Upper lobe of left lung (tissue), 6 donors: Measurements from ENCODE around the gene JAM3. TPM values are rescaled to one million over a fixed set of nuclear protein-coding genes. Genes with fewer than 3 reads are reported as not detected.

Source experiments
- ATAC-seq, 2 donors: fragments of 200-7000 bp; cut with Tn5 transposase; one replicate each; pipeline ENCODE4 v1.9.1; 2022; ENCODE audit warnings: mild to moderate bottlenecking in 2 of 2, moderate library complexity in 2 of 2; ENCODE audit not compliant: low FRiP score in 2 of 2
- DNase-seq, 2 donors: peaks; one replicate each; pipeline ENCODE4 v3.0.0-alpha.2; 2019 to 2020
- H3K27ac ChIP-seq, 4 donors: fragments of 200-600 bp; sonication (generic); one replicate each; pipeline ENCODE4 v1.5.1; 2016 to 2019
- H3K27me3 ChIP-seq, 4 donors: fragments of 200-600 bp; sonication (generic); one replicate each; pipeline ENCODE4 v1.5.1; 2017 to 2019
- H3K36me3 ChIP-seq, 4 donors: fragments of 200-600 bp; sonication (generic); one replicate each; pipeline ENCODE4 v1.5.1; 2016 to 2019
- H3K4me1 ChIP-seq, 4 donors: fragments of 200-600 bp; sonication (generic); one replicate each; pipeline ENCODE4 v1.5.1; 2018 to 2019
- H3K4me3 ChIP-seq, 4 donors: fragments of 200-600 bp; sonication (generic); one replicate each; pipeline ENCODE4 v1.5.1; 2017 to 2019; ENCODE audit warnings: mild to moderate bottlenecking in 2 of 4, moderate library complexity in 1 of 4
- H3K9me3 ChIP-seq, 4 donors: fragments of 200-600 bp; sonication (generic); one replicate each; pipeline ENCODE4 v1.5.1; 2018 to 2019
- EP300 ChIP-seq, 4 donors: sonication (generic); formaldehyde crosslinking; IDR thresholded peaks; one replicate each; pipeline ENCODE4 v1.5.1; 2017; ENCODE audit warnings: antibody characterized with exemption in 4 of 4, control low read depth in 2 of 4
- POLR2A ChIP-seq, 4 donors: fragments of 450-650 bp; IDR thresholded peaks; one replicate each; pipeline ENCODE4 v1.5.1; 2016 to 2017; ENCODE audit warnings: antibody characterized with exemption in 4 of 4, mild to moderate bottlenecking in 2 of 4
- POLR2AphosphoS5 ChIP-seq, 2 donors: sonication (generic); formaldehyde crosslinking; IDR thresholded peaks; one replicate each; pipeline ENCODE4 v1.5.1; 2017; ENCODE audit warnings: antibody characterized with exemption in 2 of 2
- WGBS, 2 donors: methylation state at CpG; one replicate each; pipeline ENCODE4 v1.1.5; 2017 to 2018; 5-methylcytosine and 5-hydroxymethylcytosine counted together
- total RNA-seq, 6 donors: library from RNA; depleted of rRNA in 4 of 6; stranded (reverse); fragments of >200 nt in 4 of 6; gene quantifications; one replicate each; pipeline versions ENCODE4 v1.1.0 to v1.2.1, GENCODE V29; 2016 to 2021
- TF ChIP-seq, protein P1 (sequence below), 6 experiments: fragments of 450-650 bp in 4 of 6; fragments of 200-600 bp in 2 of 6; sonication (generic) in 2 of 6; IDR thresholded peaks; one replicate each; pipeline ENCODE4 v1.5.1; 2016 to 2019; ENCODE audit warnings: antibody characterized with exemption in 6 of 6
- donor health status: DM: no; HTN: no; CAD: no; lungs with moderate emphysema.
- donor health status: DM: no; HTN: yes; CAD: no; lungs with severe emphysema.

The JAM3 gene
- total RNA-seq, 6 donors from 2014 or later: 8.4 to 36.6 (median 18.6) TPM

- Histone ChIP-seq H3K9me3 (no peaks in the 10 kb centered on the region), H3K36me3 (no peaks in the 10 kb centered on the region), H3K27me3 (peaks cover 0 to 6% (median 0%) of the 10 kb centered on the region in 4 donors), H3K27ac (peak overlapping the region; percentile 33 to 74 (median 62)), H3K4me1 (peaks cover 14 to 25% (median 22%) of the 10 kb centered on the region in 4 donors), H3K4me3 (peak overlapping the region in 3 of 4 donors; percentile 26 to 46 (median 42))
- WGBS, 2 donors: 6 to 10% methylated on average over 34 to 47 of the region's 54 CpGs
- DNase-seq (peak; percentile 27 to 88), ATAC-seq (peak in 1 of 2 donors; percentile 48)
- TF ChIP-seq EP300 (IDR thresholded peaks at IDR 0.05): no peak
- no peak for TF ChIP-seq POLR2A (IDR thresholded peaks at IDR 0.05)
- no peak for TF ChIP-seq POLR2AphosphoS5 (IDR thresholded peaks at IDR 0.05)
- TF ChIP-seq, protein P1, sequence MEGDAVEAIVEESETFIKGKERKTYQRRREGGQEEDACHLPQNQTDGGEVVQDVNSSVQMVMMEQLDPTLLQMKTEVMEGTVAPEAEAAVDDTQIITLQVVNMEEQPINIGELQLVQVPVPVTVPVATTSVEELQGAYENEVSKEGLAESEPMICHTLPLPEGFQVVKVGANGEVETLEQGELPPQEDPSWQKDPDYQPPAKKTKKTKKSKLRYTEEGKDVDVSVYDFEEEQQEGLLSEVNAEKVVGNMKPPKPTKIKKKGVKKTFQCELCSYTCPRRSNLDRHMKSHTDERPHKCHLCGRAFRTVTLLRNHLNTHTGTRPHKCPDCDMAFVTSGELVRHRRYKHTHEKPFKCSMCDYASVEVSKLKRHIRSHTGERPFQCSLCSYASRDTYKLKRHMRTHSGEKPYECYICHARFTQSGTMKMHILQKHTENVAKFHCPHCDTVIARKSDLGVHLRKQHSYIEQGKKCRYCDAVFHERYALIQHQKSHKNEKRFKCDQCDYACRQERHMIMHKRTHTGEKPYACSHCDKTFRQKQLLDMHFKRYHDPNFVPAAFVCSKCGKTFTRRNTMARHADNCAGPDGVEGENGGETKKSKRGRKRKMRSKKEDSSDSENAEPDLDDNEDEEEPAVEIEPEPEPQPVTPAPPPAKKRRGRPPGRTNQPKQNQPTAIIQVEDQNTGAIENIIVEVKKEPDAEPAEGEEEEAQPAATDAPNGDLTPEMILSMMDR (IDR thresholded peaks at IDR 0.05): no peak
Measured at GRCh38 chr11:134124660-134125451, 56.0 kb downstream of the JAM3 start.

DNA sequence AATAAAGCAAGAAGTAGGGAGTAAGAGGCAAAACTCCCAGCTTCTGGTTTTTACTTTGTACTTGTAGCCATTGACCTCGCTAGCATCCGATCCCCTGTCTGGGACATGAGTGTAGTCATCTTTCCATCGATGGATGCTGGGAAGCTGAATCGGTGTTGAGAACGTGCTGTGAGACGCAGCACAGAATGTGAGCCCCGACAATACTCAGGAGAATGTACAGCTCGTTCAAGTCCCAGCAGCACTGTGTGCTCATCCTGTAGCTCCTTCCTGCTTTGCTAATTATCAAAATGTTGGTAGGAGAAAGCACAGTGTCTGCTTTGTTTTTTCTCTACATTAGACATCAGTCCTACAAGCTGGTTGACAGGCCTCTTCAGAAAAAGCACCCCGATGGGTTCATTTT is 56.6 kb downstream of the JAM3 start:
- ATAC-seq (peak in 1 of 2 donors; percentile 14), DNase-seq (no peak)
- TF ChIP-seq POLR2A (IDR thresholded peaks at IDR 0.05) (no peak), POLR2AphosphoS5 (IDR thresholded peaks at IDR 0.05) (no peak), EP300 (IDR thresholded peaks at IDR 0.05) (no peak)
- TF ChIP-seq, protein P1 (IDR thresholded peaks at IDR 0.05): no peak
- H3K27ac ChIP-seq: peak overlapping the region; percentile 19 to 74 (median 62)
- no peaks in the 10 kb centered on the region for H3K9me3 ChIP-seq
- H3K4me1 ChIP-seq: peaks cover 14 to 25% (median 19%) of the 10 kb centered on the region in 4 donors
- no peaks in the 10 kb centered on the region for H3K36me3 ChIP-seq
- H3K4me3 ChIP-seq: peak overlapping the region in 2 of 4 donors; percentile 42 to 46
- WGBS, 2 donors: 59 to 77% methylated on average over 9 of the region's 9 CpGs
- H3K27me3 ChIP-seq: peaks cover 0 to 6% (median 0%) of the 10 kb centered on the region in 4 donors

DNA sequence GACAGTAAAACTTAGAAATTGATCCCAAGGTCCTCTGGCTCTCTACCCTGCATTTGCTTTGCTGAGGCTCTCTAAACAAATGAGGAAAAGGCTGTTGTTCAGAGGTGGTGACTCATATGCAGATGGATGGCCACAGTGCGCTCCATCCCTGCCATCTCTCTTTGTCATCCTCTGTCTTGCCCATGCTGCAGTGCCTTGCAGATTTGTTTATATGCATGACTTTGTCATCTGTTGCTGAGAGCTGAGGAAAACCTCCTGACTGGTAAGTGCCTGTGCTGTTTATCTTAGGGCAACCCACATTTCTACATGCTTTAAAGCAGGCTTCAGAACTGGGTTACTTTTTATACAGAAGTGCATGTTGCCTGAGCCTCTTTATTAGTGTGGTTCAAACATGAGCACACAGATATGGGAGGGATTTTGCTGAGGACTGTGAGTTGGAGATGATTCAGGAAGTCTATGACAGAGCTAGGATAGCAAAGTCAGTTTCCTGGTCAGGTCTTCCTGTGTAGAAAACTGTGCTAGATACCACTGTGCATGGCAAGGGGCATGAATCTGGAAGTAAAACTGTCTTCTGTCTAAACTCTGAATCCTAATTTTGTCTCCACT is 57.4 kb downstream of the JAM3 start:
- ATAC-seq: peak in 1 of 2 donors; percentile 75
- DNase-seq: no peak
- Histone ChIP-seq H3K36me3 (no peaks in the 10 kb centered on the region), H3K4me1 (peaks cover 9 to 23% (median 17%) of the 10 kb centered on the region in 4 donors), H3K9me3 (peaks cover 0 to 3% (median under 1%) of the 10 kb centered on the region in 4 donors), H3K4me3 (no peak overlapping the region), H3K27me3 (peaks cover 0 to 6% (median 0%) of the 10 kb centered on the region in 4 donors), H3K27ac (peak overlapping the region in 3 of 4 donors; percentile 36 to 74 (median 55))
- 70 to 93% methylated on average over 1 of the region's 1 CpG for WGBS, 2 donors
- TF ChIP-seq EP300 (IDR thresholded peaks at IDR 0.05) (no peak), POLR2AphosphoS5 (IDR thresholded peaks at IDR 0.05) (no peak), POLR2A (IDR thresholded peaks at IDR 0.05) (no peak)
- TF ChIP-seq, protein P1 (IDR thresholded peaks at IDR 0.05): no peak

- TF ChIP-seq, protein P1 (IDR thresholded peaks at IDR 0.05): no peak
- TF ChIP-seq POLR2AphosphoS5 (IDR thresholded peaks at IDR 0.05): no peak
- TF ChIP-seq POLR2A (IDR thresholded peaks at IDR 0.05): no peak
- no peak for TF ChIP-seq EP300 (IDR thresholded peaks at IDR 0.05)
- H3K4me3 ChIP-seq: no peak overlapping the region
- H3K9me3 ChIP-seq: peaks cover 5 to 13% (median 8%) of the 10 kb centered on the region in 4 donors
- no peaks in the 10 kb centered on the region for H3K27me3 ChIP-seq
- H3K27ac ChIP-seq: no peak overlapping the region
- 89 to 90% methylated on average over 2 of the region's 2 CpGs for WGBS, 2 donors
- no peak for ATAC-seq
- no peaks in the 10 kb centered on the region for H3K36me3 ChIP-seq
- no peak for DNase-seq
- H3K4me1 ChIP-seq: peaks cover 0 to 6% (median 0%) of the 10 kb centered on the region in 4 donors
Measured at GRCh38 chr11:134131628-134132244, 62.9 kb downstream of the JAM3 start.
